ENCODE data around the gene GNAT1.

DNA sequence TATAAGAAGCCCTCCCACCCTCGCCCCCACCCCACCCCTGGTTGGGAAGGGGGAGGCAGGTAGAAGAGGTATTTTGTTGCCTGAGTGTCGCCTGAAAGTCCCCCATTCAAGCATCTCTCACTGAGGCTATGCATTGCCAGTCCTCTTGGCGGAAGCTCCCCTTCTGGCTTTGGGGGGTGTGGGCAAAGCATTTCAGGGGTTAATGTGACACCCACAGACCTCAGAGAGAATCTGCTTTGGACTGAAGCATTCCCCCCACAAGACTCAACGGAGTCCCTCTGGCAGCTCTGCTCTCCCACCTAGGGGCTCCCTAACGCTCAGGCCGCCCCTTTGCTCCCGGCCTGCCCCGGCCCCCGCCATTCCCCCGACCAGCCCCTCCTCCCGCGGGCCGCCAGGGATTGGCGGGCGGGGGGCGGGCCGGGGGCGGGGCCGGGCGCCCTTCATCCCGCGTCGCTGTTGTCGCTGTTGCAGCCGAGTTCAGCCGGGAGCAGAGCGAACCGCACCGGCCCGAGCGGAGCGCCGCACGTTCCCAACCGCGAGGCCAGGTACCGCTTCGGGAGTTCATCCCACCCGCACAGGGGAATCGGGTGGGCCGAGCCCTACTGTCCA, 13.5 kb downstream of the GNAT1 start, which contains the start of gene SLC38A3:
- TF ChIP-seq, protein P1, sequence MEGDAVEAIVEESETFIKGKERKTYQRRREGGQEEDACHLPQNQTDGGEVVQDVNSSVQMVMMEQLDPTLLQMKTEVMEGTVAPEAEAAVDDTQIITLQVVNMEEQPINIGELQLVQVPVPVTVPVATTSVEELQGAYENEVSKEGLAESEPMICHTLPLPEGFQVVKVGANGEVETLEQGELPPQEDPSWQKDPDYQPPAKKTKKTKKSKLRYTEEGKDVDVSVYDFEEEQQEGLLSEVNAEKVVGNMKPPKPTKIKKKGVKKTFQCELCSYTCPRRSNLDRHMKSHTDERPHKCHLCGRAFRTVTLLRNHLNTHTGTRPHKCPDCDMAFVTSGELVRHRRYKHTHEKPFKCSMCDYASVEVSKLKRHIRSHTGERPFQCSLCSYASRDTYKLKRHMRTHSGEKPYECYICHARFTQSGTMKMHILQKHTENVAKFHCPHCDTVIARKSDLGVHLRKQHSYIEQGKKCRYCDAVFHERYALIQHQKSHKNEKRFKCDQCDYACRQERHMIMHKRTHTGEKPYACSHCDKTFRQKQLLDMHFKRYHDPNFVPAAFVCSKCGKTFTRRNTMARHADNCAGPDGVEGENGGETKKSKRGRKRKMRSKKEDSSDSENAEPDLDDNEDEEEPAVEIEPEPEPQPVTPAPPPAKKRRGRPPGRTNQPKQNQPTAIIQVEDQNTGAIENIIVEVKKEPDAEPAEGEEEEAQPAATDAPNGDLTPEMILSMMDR (IDR thresholded peaks at IDR 0.05) = no peak
- TF ChIP-seq POLR2A (IDR thresholded peaks at IDR 0.05) (no peak), EP300 (IDR thresholded peaks at IDR 0.05) (no peak), POLR2AphosphoS5 (IDR thresholded peaks at IDR 0.05) (no peak)
